HepG2 (cell line): ENCODE measurements around the gene MAN1A1.

ENCODE experiments used
- ZNF737 ChIP-seq: sonication (generic); formaldehyde crosslinking; IDR thresholded peaks from 2 replicates; pipeline ENCODE4 v1.5.0; 2020; ENCODE audit warnings: missing genetic modification reagents, mild to moderate bottlenecking, borderline replicate concordance
- ZNF788 ChIP-seq: sonication (generic); formaldehyde crosslinking; IDR thresholded peaks from 2 replicates; pipeline ENCODE4 v1.5.0; 2020; ENCODE audit warnings: mild to moderate bottlenecking, missing genetic modification reagents, borderline replicate concordance

- TF ChIP-seq ZNF737 (CRISPR knock-in tag) = no peak
- no peak for TF ChIP-seq ZNF788 (CRISPR knock-in tag)
These were observed 37.1 kb downstream of the MAN1A1 start for GRCh38 chr6:119312441-119312840.
